Measurements from ENCODE around the gene TNIK. TPM values are rescaled to one million over a fixed set of nuclear protein-coding genes. Genes with fewer than 3 reads are reported as not detected.

TNIK gene
- total and polyA plus RNA-seq, 3 donors from 2014 or later = 39.3 to 99.6 (median 83.5) TPM

- Histone ChIP-seq H3K36me3 (ENCODE audit: low read depth, missing control alignments) (no peaks in the 10 kb centered on the region), H3K27ac (no peak overlapping the region), H3K9me3 (no peaks in the 10 kb centered on the region), H3K4me3 (no peak overlapping the region), H3K4me1 (no peaks in the 10 kb centered on the region), H3K27me3 (no peaks in the 10 kb centered on the region)
- DNase-seq = no peak
- TF ChIP-seq POLR2A (IDR thresholded peaks at IDR 0.05) (no peak), CTCF (IDR thresholded peaks at IDR 0.05) (no peak)
- intact Hi-C loops (cut with DNase I; ENCODE audit: low total_unique reads) = no loop called here
- WGBS, 2 donors = 76 to 81% methylated on average over 2 of the region's 2 CpGs
Measured at GRCh38 chr3:171064461-171064860, 395.7 kb downstream of the TNIK start.

GRCh38 chr3:171061749-171062148 lies 398.5 kb downstream of the TNIK start:
- intact Hi-C loops (cut with DNase I; ENCODE audit: low total_unique reads) = no loop called here
- no peak for DNase-seq

GRCh38 chr3:171059978-171060377 lies 400.2 kb downstream of the TNIK start:
- Histone ChIP-seq H3K9me3 (no peaks in the 10 kb centered on the region), H3K27me3 (no peaks in the 10 kb centered on the region), H3K36me3 (ENCODE audit: low read depth, missing control alignments) (no peaks in the 10 kb centered on the region), H3K27ac (no peak overlapping the region), H3K4me1 (no peaks in the 10 kb centered on the region), H3K4me3 (no peak overlapping the region)
- DNase-seq = no peak
- intact Hi-C loops (cut with DNase I; ENCODE audit: low total_unique reads) = no loop called here
- whole genome bisulfite sequencing, 2 donors = 78 to 93% methylated on average over 3 of the region's 3 CpGs
- no peak for TF ChIP-seq POLR2A (IDR thresholded peaks at IDR 0.05)
- no peak for TF ChIP-seq CTCF (IDR thresholded peaks at IDR 0.05)

More at GRCh38 chr3:171061749-171062148, 398.5 kb downstream of the TNIK start:
- Histone ChIP-seq H3K4me3 (no peak overlapping the region), H3K27ac (no peak overlapping the region), H3K9me3 (no peaks in the 10 kb centered on the region), H3K4me1 (no peaks in the 10 kb centered on the region), H3K27me3 (no peaks in the 10 kb centered on the region), H3K36me3 (ENCODE audit: low read depth, missing control alignments) (no peaks in the 10 kb centered on the region)
- TF ChIP-seq POLR2A (IDR thresholded peaks at IDR 0.05) = no peak
- TF ChIP-seq CTCF (IDR thresholded peaks at IDR 0.05) = no peak
- 91 to 95% methylated on average over 1 of the region's 1 CpG for WGBS, 2 donors

GRCh38 chr3:171058873-171059603 lies 401.2 kb downstream of the TNIK start:
- intact Hi-C loops (cut with DNase I; ENCODE audit: low total_unique reads) = no loop called here
- TF ChIP-seq POLR2A (IDR thresholded peaks at IDR 0.05) = no peak
- no peak for TF ChIP-seq CTCF (IDR thresholded peaks at IDR 0.05)
- H3K27me3 ChIP-seq = no peaks in the 10 kb centered on the region
- H3K27ac ChIP-seq = no peak overlapping the region
- no peak overlapping the region for H3K4me3 ChIP-seq
- no peaks in the 10 kb centered on the region for H3K36me3 ChIP-seq (ENCODE audit: low read depth, missing control alignments)
- no peaks in the 10 kb centered on the region for H3K4me1 ChIP-seq
- DNase-seq = no peak
- H3K9me3 ChIP-seq = no peaks in the 10 kb centered on the region

- 93 to 96% methylated on average over 1 of the region's 1 CpG for WGBS, 2 donors
- no peak for TF ChIP-seq POLR2A (IDR thresholded peaks at IDR 0.05)
- no peak for TF ChIP-seq CTCF (IDR thresholded peaks at IDR 0.05)
- DNase-seq = no peak
- intact Hi-C loops (cut with DNase I; ENCODE audit: low total_unique reads) = no loop called here
- H3K36me3 ChIP-seq (ENCODE audit: low read depth, missing control alignments) = no peaks in the 10 kb centered on the region
- H3K27me3 ChIP-seq = no peaks in the 10 kb centered on the region
- H3K4me3 ChIP-seq = no peak overlapping the region
- H3K27ac ChIP-seq = no peak overlapping the region
- H3K9me3 ChIP-seq = no peaks in the 10 kb centered on the region
- no peaks in the 10 kb centered on the region for H3K4me1 ChIP-seq
Measured at GRCh38 chr3:171058058-171058457, 402.1 kb downstream of the TNIK start.
